Measurements from ENCODE around the gene LAP3.

Gene LAP3

DNA sequence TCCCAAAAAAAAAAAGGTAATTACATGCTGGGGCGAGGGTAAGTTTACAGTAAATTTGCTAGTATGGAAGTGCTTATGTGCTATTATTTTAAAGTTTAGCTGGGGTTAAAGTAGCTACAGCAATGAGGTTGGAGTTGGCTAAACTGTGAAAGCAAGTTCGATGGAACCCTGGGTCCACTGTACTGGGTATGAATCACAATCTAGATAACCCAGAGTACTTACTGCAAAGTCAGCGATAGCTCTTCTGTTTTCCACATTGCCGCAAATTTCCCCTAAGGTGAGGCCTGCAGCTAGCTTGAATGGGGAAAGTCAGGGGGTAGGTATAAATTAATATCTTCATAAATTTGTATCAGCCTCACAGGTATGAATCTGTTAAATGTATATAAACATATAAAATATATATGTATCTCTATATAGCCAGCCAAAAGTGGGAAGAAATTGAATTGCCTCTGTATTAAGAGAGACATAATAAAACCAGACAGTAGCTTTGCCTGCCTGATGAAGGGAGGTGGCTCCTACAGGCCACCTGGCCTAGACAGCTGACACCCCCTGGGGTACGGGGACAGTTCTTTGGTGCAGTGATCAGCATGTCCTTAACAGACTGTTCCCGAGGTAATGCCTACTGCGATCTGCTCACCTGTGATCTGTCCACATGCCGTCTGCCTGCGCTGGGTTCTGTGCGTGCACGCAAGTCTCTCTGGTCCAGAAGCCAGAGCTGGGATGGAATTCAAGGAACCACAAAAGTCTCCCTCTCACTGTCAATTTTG is 31.4 kb upstream of the LAP3 start:
- TF ChIP-seq TAF1 (IDR thresholded peaks at IDR 0.05; ENCODE audit: borderline replicate concordance, insufficient read depth, low read length) (no peak), POLR2AphosphoS5 (IDR thresholded peaks at IDR 0.05; ENCODE audit: low read depth, low read length) (no peak), SIN3A (IDR thresholded peaks at IDR 0.05; ENCODE audit: borderline replicate concordance, insufficient read depth, low read length) (no peak), FOXP2 (optimal IDR thresholded peaks at IDR 0.05; ENCODE audit: borderline replicate concordance, extremely low read depth, extremely low read length, insufficient read depth) (no peak)
- TF ChIP-seq, protein P1, sequence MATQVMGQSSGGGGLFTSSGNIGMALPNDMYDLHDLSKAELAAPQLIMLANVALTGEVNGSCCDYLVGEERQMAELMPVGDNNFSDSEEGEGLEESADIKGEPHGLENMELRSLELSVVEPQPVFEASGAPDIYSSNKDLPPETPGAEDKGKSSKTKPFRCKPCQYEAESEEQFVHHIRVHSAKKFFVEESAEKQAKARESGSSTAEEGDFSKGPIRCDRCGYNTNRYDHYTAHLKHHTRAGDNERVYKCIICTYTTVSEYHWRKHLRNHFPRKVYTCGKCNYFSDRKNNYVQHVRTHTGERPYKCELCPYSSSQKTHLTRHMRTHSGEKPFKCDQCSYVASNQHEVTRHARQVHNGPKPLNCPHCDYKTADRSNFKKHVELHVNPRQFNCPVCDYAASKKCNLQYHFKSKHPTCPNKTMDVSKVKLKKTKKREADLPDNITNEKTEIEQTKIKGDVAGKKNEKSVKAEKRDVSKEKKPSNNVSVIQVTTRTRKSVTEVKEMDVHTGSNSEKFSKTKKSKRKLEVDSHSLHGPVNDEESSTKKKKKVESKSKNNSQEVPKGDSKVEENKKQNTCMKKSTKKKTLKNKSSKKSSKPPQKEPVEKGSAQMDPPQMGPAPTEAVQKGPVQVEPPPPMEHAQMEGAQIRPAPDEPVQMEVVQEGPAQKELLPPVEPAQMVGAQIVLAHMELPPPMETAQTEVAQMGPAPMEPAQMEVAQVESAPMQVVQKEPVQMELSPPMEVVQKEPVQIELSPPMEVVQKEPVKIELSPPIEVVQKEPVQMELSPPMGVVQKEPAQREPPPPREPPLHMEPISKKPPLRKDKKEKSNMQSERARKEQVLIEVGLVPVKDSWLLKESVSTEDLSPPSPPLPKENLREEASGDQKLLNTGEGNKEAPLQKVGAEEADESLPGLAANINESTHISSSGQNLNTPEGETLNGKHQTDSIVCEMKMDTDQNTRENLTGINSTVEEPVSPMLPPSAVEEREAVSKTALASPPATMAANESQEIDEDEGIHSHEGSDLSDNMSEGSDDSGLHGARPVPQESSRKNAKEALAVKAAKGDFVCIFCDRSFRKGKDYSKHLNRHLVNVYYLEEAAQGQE (IDR thresholded peaks at IDR 0.05; ENCODE audit: insufficient read depth in 1 of 2, low read depth in 2 of 2, low read length in 2 of 2): no peak

- TF ChIP-seq TAF1 (IDR thresholded peaks at IDR 0.05; ENCODE audit: borderline replicate concordance, insufficient read depth, low read length): no peak
- TF ChIP-seq POLR2AphosphoS5 (IDR thresholded peaks at IDR 0.05; ENCODE audit: low read depth, low read length): no peak
- TF ChIP-seq, protein P1 (IDR thresholded peaks at IDR 0.05; ENCODE audit: insufficient read depth in 1 of 2, low read depth in 2 of 2, low read length in 2 of 2): no peak
- no peak for TF ChIP-seq FOXP2 (optimal IDR thresholded peaks at IDR 0.05; ENCODE audit: borderline replicate concordance, extremely low read depth, extremely low read length, insufficient read depth)
- no peak for TF ChIP-seq SIN3A (IDR thresholded peaks at IDR 0.05; ENCODE audit: borderline replicate concordance, insufficient read depth, low read length)
Observed at GRCh38 chr4:17546222-17546621, 30.8 kb upstream of the LAP3 start.

DNA sequence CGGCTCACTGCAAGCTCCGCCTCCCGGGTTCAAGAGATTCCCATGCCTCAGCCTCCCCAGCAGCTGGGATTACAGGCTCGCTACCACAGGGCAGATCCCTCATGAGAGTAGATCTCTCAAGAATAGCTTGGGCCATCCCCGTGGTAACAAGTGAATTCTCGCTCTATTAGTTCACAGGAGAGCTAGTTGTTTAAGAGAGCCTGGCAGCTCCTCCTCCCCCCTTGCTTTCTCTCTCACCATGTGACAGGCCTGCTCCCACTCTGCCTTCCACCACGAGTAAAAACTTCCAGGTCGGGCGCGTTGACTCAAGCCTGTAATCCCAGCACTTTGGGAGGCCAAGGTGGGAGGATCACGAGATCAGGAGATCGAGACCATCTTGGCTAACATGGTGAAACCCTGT is 30.3 kb upstream of the LAP3 start:
- no peak for TF ChIP-seq TAF1 (IDR thresholded peaks at IDR 0.05; ENCODE audit: borderline replicate concordance, insufficient read depth, low read length)
- no peak for TF ChIP-seq FOXP2 (optimal IDR thresholded peaks at IDR 0.05; ENCODE audit: borderline replicate concordance, extremely low read depth, extremely low read length, insufficient read depth)
- TF ChIP-seq, protein P1 (IDR thresholded peaks at IDR 0.05; ENCODE audit: insufficient read depth in 1 of 2, low read depth in 2 of 2, low read length in 2 of 2): no peak
- no peak for TF ChIP-seq POLR2AphosphoS5 (IDR thresholded peaks at IDR 0.05; ENCODE audit: low read depth, low read length)
- no peak for TF ChIP-seq SIN3A (IDR thresholded peaks at IDR 0.05; ENCODE audit: borderline replicate concordance, insufficient read depth, low read length)

GRCh38 chr4:17550549-17550948 is 26.4 kb upstream of the LAP3 start:
- TF ChIP-seq TAF1 (IDR thresholded peaks at IDR 0.05; ENCODE audit: borderline replicate concordance, insufficient read depth, low read length) (no peak), POLR2AphosphoS5 (IDR thresholded peaks at IDR 0.05; ENCODE audit: low read depth, low read length) (no peak), FOXP2 (optimal IDR thresholded peaks at IDR 0.05; ENCODE audit: borderline replicate concordance, extremely low read depth, extremely low read length, insufficient read depth) (no peak), SIN3A (IDR thresholded peaks at IDR 0.05; ENCODE audit: borderline replicate concordance, insufficient read depth, low read length) (no peak)
- TF ChIP-seq, protein P1 (IDR thresholded peaks at IDR 0.05; ENCODE audit: insufficient read depth in 1 of 2, low read depth in 2 of 2, low read length in 2 of 2): no peak

Measured in PFSK-1 (cell line).